ENCODE measurements around the gene DYNC2LI1.

The DYNC2LI1 gene

DNA sequence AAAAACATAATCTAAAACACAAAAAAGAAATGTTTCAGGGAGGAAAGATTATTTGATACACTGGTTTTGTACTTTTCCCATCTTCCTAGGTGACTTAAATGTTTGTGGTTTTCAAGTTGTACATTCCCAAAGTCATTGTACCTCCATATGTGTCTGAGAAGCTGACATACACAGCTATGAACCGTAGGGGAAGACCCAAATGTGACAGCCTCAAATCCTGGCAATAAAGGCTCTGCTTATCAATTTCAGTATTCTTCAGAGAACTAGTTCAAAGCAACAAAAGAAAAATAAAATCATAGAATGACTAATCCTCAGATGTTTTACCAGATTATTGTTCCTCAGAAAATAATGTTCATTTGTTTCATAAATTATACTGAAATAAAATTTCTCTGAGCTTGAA lies 2.5 kb downstream of the DYNC2LI1 start:
- no peak overlapping the region for H3K27ac ChIP-seq (ENCODE audit: poor library complexity, severe bottlenecking)
- H3K4me1 ChIP-seq (ENCODE audit: insufficient read depth, poor library complexity, severe bottlenecking) = peaks cover 7% of the 10 kb centered on the region
- peaks cover 6% of the 10 kb centered on the region; the same call in 1 of the 2 replicates for H3K36me3 ChIP-seq (ENCODE audit: low read depth)
- TF ChIP-seq, protein P1, sequence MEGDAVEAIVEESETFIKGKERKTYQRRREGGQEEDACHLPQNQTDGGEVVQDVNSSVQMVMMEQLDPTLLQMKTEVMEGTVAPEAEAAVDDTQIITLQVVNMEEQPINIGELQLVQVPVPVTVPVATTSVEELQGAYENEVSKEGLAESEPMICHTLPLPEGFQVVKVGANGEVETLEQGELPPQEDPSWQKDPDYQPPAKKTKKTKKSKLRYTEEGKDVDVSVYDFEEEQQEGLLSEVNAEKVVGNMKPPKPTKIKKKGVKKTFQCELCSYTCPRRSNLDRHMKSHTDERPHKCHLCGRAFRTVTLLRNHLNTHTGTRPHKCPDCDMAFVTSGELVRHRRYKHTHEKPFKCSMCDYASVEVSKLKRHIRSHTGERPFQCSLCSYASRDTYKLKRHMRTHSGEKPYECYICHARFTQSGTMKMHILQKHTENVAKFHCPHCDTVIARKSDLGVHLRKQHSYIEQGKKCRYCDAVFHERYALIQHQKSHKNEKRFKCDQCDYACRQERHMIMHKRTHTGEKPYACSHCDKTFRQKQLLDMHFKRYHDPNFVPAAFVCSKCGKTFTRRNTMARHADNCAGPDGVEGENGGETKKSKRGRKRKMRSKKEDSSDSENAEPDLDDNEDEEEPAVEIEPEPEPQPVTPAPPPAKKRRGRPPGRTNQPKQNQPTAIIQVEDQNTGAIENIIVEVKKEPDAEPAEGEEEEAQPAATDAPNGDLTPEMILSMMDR (IDR thresholded peaks at IDR 0.05; ENCODE audit: poor library complexity, severe bottlenecking) = no peak
- no peak overlapping the region for H3K4me3 ChIP-seq (ENCODE audit: severe bottlenecking)
- H3K27me3 ChIP-seq (ENCODE audit: insufficient read depth, poor library complexity, severe bottlenecking) = no peaks in the 10 kb centered on the region
- ATAC-seq (ENCODE audit: low read depth) = no peak
- peaks cover 2% of the 10 kb centered on the region for H3K9me3 ChIP-seq (ENCODE audit: severe bottlenecking)
- DNase-seq (ENCODE audit: low spot score) = no peak

DNA sequence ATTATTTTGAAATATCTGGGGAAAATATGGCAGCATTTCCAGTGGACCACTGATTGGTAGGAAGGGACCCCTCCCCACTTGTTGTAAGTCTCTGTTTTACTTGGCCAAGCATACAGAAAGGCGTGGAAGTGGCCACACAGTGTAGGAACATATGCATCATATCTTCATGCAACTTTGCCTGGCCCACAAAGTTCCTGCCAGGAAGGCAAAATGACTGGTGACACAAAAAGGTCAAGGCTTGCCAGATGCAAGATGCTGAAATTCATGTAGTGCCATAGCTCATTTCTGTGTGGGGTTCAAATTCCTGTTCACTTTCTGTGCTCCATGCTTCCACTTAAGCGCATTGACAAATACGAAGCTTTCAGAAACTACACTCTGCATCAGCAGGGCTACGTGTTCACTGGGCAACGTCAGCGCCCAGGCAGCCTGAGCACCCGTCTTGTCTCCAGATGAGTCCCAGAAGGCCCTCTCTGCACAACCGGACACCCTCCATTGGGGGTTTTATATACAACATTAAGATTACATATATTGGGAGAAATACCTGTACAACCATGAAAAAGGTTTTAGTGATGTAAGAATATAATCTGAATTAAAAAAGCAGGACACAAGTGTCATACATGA lies 3.6 kb downstream of the DYNC2LI1 start:
- no peak overlapping the region for H3K27ac ChIP-seq (ENCODE audit: poor library complexity, severe bottlenecking)
- TF ChIP-seq, protein P1 (IDR thresholded peaks at IDR 0.05; ENCODE audit: poor library complexity, severe bottlenecking) = no peak
- peaks cover 7% of the 10 kb centered on the region for H3K4me1 ChIP-seq (ENCODE audit: insufficient read depth, poor library complexity, severe bottlenecking)
- no peak overlapping the region for H3K4me3 ChIP-seq (ENCODE audit: severe bottlenecking)
- DNase-seq (ENCODE audit: low spot score) = no peak
- ATAC-seq (ENCODE audit: low read depth) = no peak
- peaks cover 9% of the 10 kb centered on the region; the same call in 1 of the 2 replicates for H3K36me3 ChIP-seq (ENCODE audit: low read depth)
- H3K27me3 ChIP-seq (ENCODE audit: insufficient read depth, poor library complexity, severe bottlenecking) = no peaks in the 10 kb centered on the region
- H3K9me3 ChIP-seq (ENCODE audit: severe bottlenecking) = peaks cover 2% of the 10 kb centered on the region

DNA sequence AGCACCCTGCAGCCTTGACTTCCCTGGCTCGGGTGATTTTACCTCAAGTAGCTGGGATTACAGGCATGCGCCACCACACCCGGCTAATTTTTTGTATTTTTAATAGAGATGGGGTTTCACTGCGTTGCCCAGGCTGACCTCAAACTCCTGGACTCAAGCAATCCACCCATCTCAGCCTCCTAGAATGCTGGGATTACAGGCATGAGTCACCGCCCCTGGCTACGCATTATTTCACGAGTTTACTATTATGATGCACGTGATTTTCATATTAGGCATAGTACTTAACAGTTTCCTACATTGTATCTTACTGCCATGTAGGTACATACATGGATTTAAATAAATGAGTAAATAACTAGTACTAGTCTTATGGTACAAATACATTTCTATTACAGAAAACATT lies 4.4 kb downstream of the DYNC2LI1 start:
- Histone ChIP-seq H3K36me3 (ENCODE audit: low read depth) (peaks cover 10% of the 10 kb centered on the region), H3K27ac (ENCODE audit: poor library complexity, severe bottlenecking) (no peak overlapping the region), H3K4me1 (ENCODE audit: insufficient read depth, poor library complexity, severe bottlenecking) (peaks cover 7% of the 10 kb centered on the region), H3K27me3 (ENCODE audit: insufficient read depth, poor library complexity, severe bottlenecking) (no peaks in the 10 kb centered on the region), H3K9me3 (ENCODE audit: severe bottlenecking) (peaks cover 2% of the 10 kb centered on the region), H3K4me3 (ENCODE audit: severe bottlenecking) (no peak overlapping the region)
- DNase-seq (ENCODE audit: low spot score) = no peak
- ATAC-seq (ENCODE audit: low read depth) = no peak
- TF ChIP-seq, protein P1 (IDR thresholded peaks at IDR 0.05; ENCODE audit: poor library complexity, severe bottlenecking) = no peak

DNA sequence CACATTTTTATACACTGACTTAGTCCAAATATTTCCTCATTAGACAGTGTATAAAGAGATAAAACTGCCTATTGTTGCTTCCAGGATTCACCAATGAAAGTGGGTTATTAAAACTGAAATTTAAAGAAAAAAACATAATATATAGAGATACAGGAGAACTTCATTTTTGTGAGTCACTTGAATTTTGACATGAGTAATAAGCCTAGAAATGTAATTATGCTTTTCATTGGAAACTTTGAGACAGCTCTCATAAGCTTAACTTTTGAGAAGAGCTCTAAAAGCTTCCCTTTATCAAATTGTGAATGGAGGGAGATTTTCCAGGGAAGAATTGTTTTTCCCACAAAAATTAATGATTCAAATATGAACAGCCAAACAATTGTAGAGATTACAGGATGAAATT lies 14.1 kb downstream of the DYNC2LI1 start:
- Histone ChIP-seq H3K9me3 (ENCODE audit: severe bottlenecking) (no peaks in the 10 kb centered on the region), H3K27me3 (ENCODE audit: insufficient read depth, poor library complexity, severe bottlenecking) (no peaks in the 10 kb centered on the region)
- no peak for ATAC-seq (ENCODE audit: low read depth)

DNA sequence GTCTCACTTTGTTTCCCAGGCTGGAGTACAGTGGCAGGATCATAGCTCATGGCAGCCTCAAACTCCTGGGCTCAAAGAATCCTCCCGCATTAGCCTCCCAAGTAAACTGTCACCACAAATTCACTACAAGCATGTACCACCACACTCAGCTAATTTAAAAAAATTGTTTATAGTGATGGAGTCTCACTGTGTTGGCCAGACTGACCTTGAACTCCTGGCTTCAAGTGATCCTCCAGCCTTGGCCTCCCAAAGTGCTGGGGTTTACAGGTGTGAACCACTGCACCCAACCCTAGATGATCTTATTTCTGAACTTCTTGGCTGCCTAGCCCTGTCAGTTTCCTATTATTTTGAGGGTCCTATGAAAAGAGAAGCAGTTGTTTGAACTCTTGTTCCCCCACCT lies 14.8 kb downstream of the DYNC2LI1 start:
- H3K27me3 ChIP-seq (ENCODE audit: insufficient read depth, poor library complexity, severe bottlenecking) = no peaks in the 10 kb centered on the region
- H3K27ac ChIP-seq (ENCODE audit: poor library complexity, severe bottlenecking) = no peak overlapping the region
- ATAC-seq (ENCODE audit: low read depth) = no peak
- H3K4me1 ChIP-seq (ENCODE audit: insufficient read depth, poor library complexity, severe bottlenecking) = no peaks in the 10 kb centered on the region
- H3K36me3 ChIP-seq (ENCODE audit: low read depth) = peaks cover 32% of the 10 kb centered on the region
- TF ChIP-seq, protein P1 (IDR thresholded peaks at IDR 0.05; ENCODE audit: poor library complexity, severe bottlenecking) = no peak
- no peaks in the 10 kb centered on the region for H3K9me3 ChIP-seq (ENCODE audit: severe bottlenecking)
- no peak overlapping the region for H3K4me3 ChIP-seq (ENCODE audit: severe bottlenecking)
- no peak for DNase-seq (ENCODE audit: low spot score)

More for the DNA sequence above, 14.1 kb downstream of the DYNC2LI1 start:
- no peak overlapping the region for H3K4me3 ChIP-seq (ENCODE audit: severe bottlenecking)
- no peak overlapping the region for H3K27ac ChIP-seq (ENCODE audit: poor library complexity, severe bottlenecking)
- peaks cover 36% of the 10 kb centered on the region for H3K36me3 ChIP-seq (ENCODE audit: low read depth)
- TF ChIP-seq, protein P1 (IDR thresholded peaks at IDR 0.05; ENCODE audit: poor library complexity, severe bottlenecking) = no peak
- no peak for DNase-seq (ENCODE audit: low spot score)
- H3K4me1 ChIP-seq (ENCODE audit: insufficient read depth, poor library complexity, severe bottlenecking) = no peaks in the 10 kb centered on the region

Measured in RWPE2 (cell line).